Left lung (tissue), 10 donors: Measurements from ENCODE around the gene PAAF1. TPM values are rescaled to one million over a fixed set of nuclear protein-coding genes. Genes with fewer than 3 reads are reported as not detected.
"Not testable (repeated sequence)": the region's sequence is repeated elsewhere in the genome, so short reads cannot be mapped to it uniquely, and the experiment has no call there.

ENCODE experiments used
- ATAC-seq: fragments of 200-7000 bp; cut with Tn5 transposase; one replicate; pipeline ENCODE4 v1.9.1; 2020; ENCODE audit warnings: moderate library complexity
- DNase-seq, 4 donors: peaks; one replicate each; pipeline ENCODE4 v3.0.0-alpha.2; 2013 to 2020
- H3K27ac ChIP-seq, 2 donors: fragments of 200-600 bp; sonication (generic) in 1 of 2; one replicate each; pipeline versions ENCODE4 v1.5.0 to v1.8.0; 2020 to 2021
- H3K27me3 ChIP-seq, 2 donors: fragments of 200-600 bp; sonication (generic) in 1 of 2; one replicate each; pipeline versions ENCODE4 v1.5.0 to v1.8.0; 2020 to 2021
- H3K36me3 ChIP-seq, 2 donors: fragments of 200-600 bp; sonication (generic) in 1 of 2; one replicate each; pipeline versions ENCODE4 v1.5.0 to v1.8.0; 2020 to 2021
- H3K4me1 ChIP-seq, 2 donors: fragments of 200-600 bp; one replicate each; pipeline ENCODE4 v1.8.0; 2021
- H3K4me3 ChIP-seq, 2 donors: fragments of 200-600 bp; sonication (generic) in 1 of 2; one replicate each; pipeline versions ENCODE4 v1.5.0 to v1.8.0; 2020 to 2021; ENCODE audit warnings: mild to moderate bottlenecking in 1 of 2
- H3K9me3 ChIP-seq, 2 donors: fragments of 200-600 bp; sonication (generic) in 1 of 2; one replicate each; pipeline versions ENCODE4 v1.5.0 to v1.8.0; 2020 to 2021
- CTCF ChIP-seq, 2 donors: fragments of 200-600 bp; sonication (generic) in 1 of 2; IDR thresholded peaks; one replicate each; pipeline versions ENCODE4 v1.5.0 to v1.8.0; 2021; ENCODE audit warnings: antibody characterized with exemption in 2 of 2
- intact Hi-C, 2 donors: fragments of 100-400 bp; cut with DNase I; formaldehyde crosslinking; loops; one replicate each; pipeline versions ENCODE4 v1.11.2 to v1.14.2; 2022
- polyA plus RNA-seq, 6 donors: library from polyadenylated mRNA; unstranded; fragments of 120-200 nt; gene quantifications; one replicate each; pipeline ENCODE4 v1.2.1, GENCODE V29; 2013; ENCODE audit not compliant: insufficient read length in 6 of 6
- total RNA-seq, 2 donors: library from RNA; stranded (reverse); fragmentation: NEBNext Ultra II Directional; extraction: Animal tissue kit (Norgen Biotek cat#: 25700); gene quantifications; one replicate each; pipeline ENCODE4 v1.2.1, GENCODE V29; 2021
- donor health status: DM: no; HTN: yes; CAD: no.
- donor health status: DM: no; HTN: no; CAD: no.

Gene PAAF1
- total and polyA plus RNA-seq, 8 donors, result 13.0 to 47.3 (median 34.3) TPM

- TF ChIP-seq CTCF (IDR thresholded peaks at IDR 0.05), result no peak
- no peak for ATAC-seq
- intact Hi-C loops, result no loop called here
- Histone ChIP-seq H3K27ac (peak overlapping the region; percentile 70 to 84), H3K36me3 (peaks cover 0 to 36% of the 10 kb centered on the region in 2 donors), H3K9me3 (no peaks in the 10 kb centered on the region), H3K4me3 (peak overlapping the region; percentile 60 to 66), H3K27me3 (no peaks in the 10 kb centered on the region), H3K4me1 (peaks cover 0 to 24% of the 10 kb centered on the region in 2 donors)
- no peak for DNase-seq
Observed at GRCh38 chr11:73875840-73876239, 959 bp upstream of the PAAF1 start.

- intact Hi-C loops, result no loop called here
- H3K27ac ChIP-seq, result no peak overlapping the region
- peaks cover 0 to 8% of the 10 kb centered on the region in 2 donors for H3K36me3 ChIP-seq
- peaks cover 0 to 24% of the 10 kb centered on the region in 2 donors for H3K4me1 ChIP-seq
- no peak for TF ChIP-seq CTCF (IDR thresholded peaks at IDR 0.05)
- ATAC-seq, result no peak
- no peak for DNase-seq
- no peaks in the 10 kb centered on the region for H3K27me3 ChIP-seq
- H3K4me3 ChIP-seq, result no peak overlapping the region
- H3K9me3 ChIP-seq, result no peaks in the 10 kb centered on the region
Observed at GRCh38 chr11:73878771-73879170, 2.0 kb downstream of the PAAF1 start.

GRCh38 chr11:73880449-73880848 is 3.6 kb downstream of the PAAF1 start:
- H3K27me3 ChIP-seq, ATAC-seq, H3K36me3 ChIP-seq, H3K9me3 ChIP-seq, intact Hi-C loops, H3K27ac ChIP-seq, H3K4me3 ChIP-seq, DNase-seq: not testable (repeated sequence)
- H3K4me1 ChIP-seq, result peaks cover 0 to 15% of the 10 kb centered on the region in 2 donors

- TF ChIP-seq CTCF (IDR thresholded peaks at IDR 0.05), result no peak
Observed at GRCh38 chr11:73883856-73884255, 7.1 kb downstream of the PAAF1 start.

GRCh38 chr11:73888244-73888643 is 11.4 kb downstream of the PAAF1 start:
- no peaks in the 10 kb centered on the region for H3K4me1 ChIP-seq
- no peak overlapping the region for H3K27ac ChIP-seq
- no peak overlapping the region for H3K4me3 ChIP-seq
- ATAC-seq (peak; percentile 95), DNase-seq (no peak)
- H3K9me3 ChIP-seq, result no peaks in the 10 kb centered on the region
- no peaks in the 10 kb centered on the region for H3K27me3 ChIP-seq
- peaks cover 0 to 28% of the 10 kb centered on the region in 2 donors for H3K36me3 ChIP-seq
- no peak for TF ChIP-seq CTCF (IDR thresholded peaks at IDR 0.05)
- intact Hi-C loops, result no loop called here

More at GRCh38 chr11:73883856-73884255, 7.1 kb downstream of the PAAF1 start:
- Histone ChIP-seq H3K4me1 (no peaks in the 10 kb centered on the region), H3K27me3 (no peaks in the 10 kb centered on the region), H3K9me3 (no peaks in the 10 kb centered on the region), H3K36me3 (peaks cover 0 to 10% of the 10 kb centered on the region in 2 donors), H3K4me3 (no peak overlapping the region), H3K27ac (no peak overlapping the region)
- ATAC-seq (no peak), DNase-seq (no peak)
- intact Hi-C loops, result no loop called here

GRCh38 chr11:73889019-73889418 is 12.2 kb downstream of the PAAF1 start:
- H3K27me3 ChIP-seq, result no peaks in the 10 kb centered on the region
- no peak overlapping the region for H3K27ac ChIP-seq
- H3K4me3 ChIP-seq, result no peak overlapping the region
- peaks cover 0 to 28% of the 10 kb centered on the region in 2 donors for H3K36me3 ChIP-seq
- ATAC-seq, result peak; percentile 81
- H3K9me3 ChIP-seq, result no peaks in the 10 kb centered on the region
- no peak for DNase-seq
- TF ChIP-seq CTCF (IDR thresholded peaks at IDR 0.05), result no peak
- intact Hi-C loops, result no loop called here
- H3K4me1 ChIP-seq, result no peaks in the 10 kb centered on the region
